IMR-90 (cell line): ENCODE measurements around the gene KCNK7. TPM values are rescaled to one million over a fixed set of nuclear protein-coding genes. Genes with fewer than 3 reads are reported as not detected.

Experiments
- ATAC-seq: fragments of 200-7000 bp; cut with Tn5 transposase; 2 replicates; pipeline ENCODE4 v1.9.1; 2020; ENCODE audit warnings: low read depth, mild to moderate bottlenecking, moderate library complexity
- BruUV-seq: library from RNA; stranded (reverse); fragments of 400-500 nt; replicated peaks from 2 replicates; lab custom pipeline; 2021; lab: Mats Ljungman, UMichigan
- CTCF ChIA-PET: fragments of 300-600 bp; formaldehyde crosslinking; extraction: SDS; loops from one replicate; lab custom pipeline; 2021; ENCODE audit warnings: antibody characterized with exemption; lab: Yijun Ruan, JAX
- POLR2A ChIA-PET: fragments of 300-600 bp; sonication (Branson Sonifier 250); formaldehyde crosslinking; loops from one replicate; lab custom pipeline; 2022; ENCODE audit warnings: antibody characterized with exemption; ENCODE audit not compliant: unreplicated experiment; lab: Charles Lee
- DNase-seq: peaks from one replicate; pipeline ENCODE4 v3.0.0; 2013
- H2AFZ ChIP-seq: replicated peaks from 2 replicates; pipeline ENCODE3; 2013; ENCODE audit warnings: low read length, mild to moderate bottlenecking; ENCODE audit not compliant: poor library complexity
- H2AK5ac ChIP-seq: 2 replicates; pipeline ENCODE4 v1.6.1; 2013; ENCODE audit warnings: low read depth, low read length, inconsistent platforms
- H2AK9ac ChIP-seq: replicated peaks from 2 replicates; pipeline ENCODE3; 2013; ENCODE audit warnings: mild to moderate bottlenecking, low read depth, low read length, moderate library complexity; ENCODE audit not compliant: poor library complexity
- H2BK120ac ChIP-seq: 2 replicates; pipeline ENCODE4 v1.6.1; 2013; ENCODE audit warnings: low read depth, low read length, inconsistent platforms
- H2BK15ac ChIP-seq: 3 replicates; pipeline ENCODE4 v1.6.1; 2013; ENCODE audit warnings: low read depth, low read length, inconsistent platforms
- H2BK20ac ChIP-seq: 2 replicates; pipeline ENCODE4 v1.6.1; 2013; ENCODE audit warnings: low read depth, mild to moderate bottlenecking, inconsistent platforms, low read length, moderate library complexity
- H2BK5ac ChIP-seq: 2 replicates; pipeline ENCODE4 v1.6.1; 2013; ENCODE audit warnings: mild to moderate bottlenecking, low read depth, low read length, inconsistent platforms; ENCODE audit not compliant: poor library complexity, severe bottlenecking
- H3K14ac ChIP-seq: replicated peaks from 2 replicates; pipeline ENCODE4 v1.6.1; 2013; ENCODE audit warnings: low read depth, low read length, inconsistent platforms
- H3K18ac ChIP-seq: 2 replicates; pipeline ENCODE4 v1.6.1; 2013; ENCODE audit warnings: low read depth, low read length, control low read depth
- H3K23ac ChIP-seq: 2 replicates; pipeline ENCODE4 v1.6.1; 2013; ENCODE audit warnings: low read depth, low read length, inconsistent platforms
- H3K27ac ChIP-seq: 2 replicates; pipeline ENCODE4 v1.5.1; 2013; ENCODE audit warnings: mild to moderate bottlenecking, control low read depth, low read length; ENCODE audit not compliant: insufficient read depth
- H3K27me3 ChIP-seq: 2 replicates; pipeline ENCODE4 v1.6.1; 2013; ENCODE audit warnings: low read length; ENCODE audit not compliant: control insufficient read depth, insufficient read depth
- H3K36me3 ChIP-seq: 2 replicates; pipeline ENCODE4 v1.6.1; 2013; ENCODE audit warnings: low read length, mixed read lengths; ENCODE audit not compliant: control insufficient read depth, insufficient read depth
- H3K4ac ChIP-seq: 2 replicates; pipeline ENCODE4 v1.6.1; 2013; ENCODE audit warnings: low read depth, low read length, inconsistent platforms
- H3K4me1 ChIP-seq: 2 replicates; pipeline ENCODE4 v1.6.1; 2013; ENCODE audit warnings: low read length, mixed read lengths; ENCODE audit not compliant: control insufficient read depth, insufficient read depth
- H3K4me2 ChIP-seq: 2 replicates; pipeline ENCODE4 v1.6.1; 2013; ENCODE audit warnings: low read depth, mild to moderate bottlenecking, control low read depth, low read length, moderate library complexity
- H3K4me3 ChIP-seq: 2 replicates; pipeline ENCODE4 v1.5.1; 2013; ENCODE audit warnings: low read depth, mild to moderate bottlenecking, control low read depth, low read length, moderate library complexity; ENCODE audit not compliant: insufficient read depth
- H3K56ac ChIP-seq: 2 replicates; pipeline ENCODE4 v1.6.1; 2013; ENCODE audit warnings: low read length, inconsistent platforms; ENCODE audit not compliant: insufficient read depth; ENCODE audit errors: extremely low read depth
- H3K79me1 ChIP-seq, 2 experiments: 2 replicates each; pipeline ENCODE4 v1.6.1; 2013; ENCODE audit warnings: low read length in 2 of 2, inconsistent platforms in 1 of 2, low read depth in 1 of 2
- H3K9ac ChIP-seq: 2 replicates; pipeline ENCODE4 v1.6.1; 2013; ENCODE audit warnings: low read depth, low read length, control low read depth
- H3K9me1 ChIP-seq: 2 replicates; pipeline ENCODE4 v1.6.1; 2013; ENCODE audit warnings: low read length, inconsistent platforms; ENCODE audit not compliant: insufficient read depth
- H3K9me3 ChIP-seq: 2 replicates; pipeline ENCODE4 v1.6.1; 2013; ENCODE audit warnings: low read length; ENCODE audit not compliant: control insufficient read depth, insufficient read depth
- H4K20me1 ChIP-seq: 2 replicates; pipeline ENCODE4 v1.6.1; 2013; ENCODE audit warnings: low read length, inconsistent platforms; ENCODE audit not compliant: insufficient read depth
- H4K5ac ChIP-seq: 2 replicates; pipeline ENCODE4 v1.6.1; 2013; ENCODE audit warnings: mild to moderate bottlenecking, low read depth, low read length, control low read depth
- H4K8ac ChIP-seq, 2 experiments: 2 replicates each; pipeline ENCODE4 v1.6.1; 2013; ENCODE audit warnings: low read depth in 2 of 2, low read length in 2 of 2, control low read depth in 1 of 2, inconsistent platforms in 1 of 2
- H4K91ac ChIP-seq: 2 replicates; pipeline ENCODE4 v1.6.1; 2013; ENCODE audit warnings: low read depth, low read length, inconsistent platforms; ENCODE audit not compliant: insufficient read depth
- BHLHE40 ChIP-seq: fragments of 150-350 bp; IDR thresholded peaks from 2 replicates; pipeline ENCODE4 v1.6.1; 2016; ENCODE audit warnings: mild to moderate bottlenecking, low read depth, low read length
- CEBPB ChIP-seq: IDR thresholded peaks from 2 replicates; pipeline ENCODE4 v1.6.1; 2012; ENCODE audit warnings: low read depth, low read length, improper control_type of control experiment
- CHD1 ChIP-seq: IDR thresholded peaks from 2 replicates; pipeline ENCODE4 v1.6.1; 2012; ENCODE audit warnings: low read depth, low read length, improper control_type of control experiment
- CTCF ChIP-seq: conservative IDR thresholded peaks from 2 replicates; pipeline ENCODE4 v1.5.1; 2012; ENCODE audit warnings: mild to moderate bottlenecking, low read depth, low read length, improper control_type of control experiment
- FOS ChIP-seq: fragments of 150-350 bp; IDR thresholded peaks from 2 replicates; pipeline ENCODE4 v1.6.1; 2016; ENCODE audit warnings: low read depth, low read length
- MAFK ChIP-seq: IDR thresholded peaks from 2 replicates; pipeline ENCODE4 v1.6.1; 2012; ENCODE audit warnings: low read depth, low read length, improper control_type of control experiment
- MAZ ChIP-seq: IDR thresholded peaks from 2 replicates; pipeline ENCODE4 v1.6.1; 2012; ENCODE audit warnings: low read depth, mild to moderate bottlenecking, low read length, improper control_type of control experiment, moderate library complexity, borderline replicate concordance
- MXI1 ChIP-seq: IDR thresholded peaks from 2 replicates; pipeline ENCODE4 v1.6.1; 2012; ENCODE audit warnings: low read depth, mild to moderate bottlenecking, low read length, moderate library complexity, borderline replicate concordance
- NFE2L2 ChIP-seq: fragments of 150-350 bp; IDR thresholded peaks from 2 replicates; pipeline ENCODE4 v1.6.1; 2016; ENCODE audit warnings: low read depth, mild to moderate bottlenecking, low read length
- POLR2A ChIP-seq: IDR thresholded peaks from 2 replicates; pipeline ENCODE4 v1.6.1; 2012; ENCODE audit warnings: mild to moderate bottlenecking, low read depth, low read length
- RAD21 ChIP-seq: IDR thresholded peaks from 2 replicates; pipeline ENCODE4 v1.6.1; 2012; ENCODE audit warnings: low read length, improper control_type of control experiment
- RCOR1 ChIP-seq: IDR thresholded peaks from 2 replicates; pipeline ENCODE4 v1.6.1; 2012; ENCODE audit warnings: mild to moderate bottlenecking, low read length, improper control_type of control experiment; ENCODE audit not compliant: insufficient replicate concordance
- RFX5 ChIP-seq: IDR thresholded peaks from 2 replicates; pipeline ENCODE4 v1.8.0; 2012; ENCODE audit warnings: low read depth, mild to moderate bottlenecking, low read length, moderate library complexity
- SMC3 ChIP-seq: fragments of 150-350 bp; IDR thresholded peaks from 2 replicates; pipeline ENCODE4 v1.6.1; 2016; ENCODE audit warnings: low read depth, mild to moderate bottlenecking, antibody characterized with exemption, low read length, moderate library complexity
- USF2 ChIP-seq: fragments of 150-350 bp; IDR thresholded peaks from 2 replicates; pipeline ENCODE4 v1.6.1; 2017; ENCODE audit warnings: mild to moderate bottlenecking, antibody characterized with exemption, low read length, low read depth
- WGBS, 2 experiments: methylation state at CpG; one replicate each; pipeline versions ENCODE4 v1.1.5 to v1.1.7; 2013; ENCODE audit warnings: missing lambda C conversion rate in 2 of 2; ENCODE audit not compliant: insufficient read length in 1 of 2; ENCODE audit errors: extremely low coverage in 2 of 2; 5-methylcytosine and 5-hydroxymethylcytosine counted together
- dilution Hi-C: fragments of 300-500 bp; cut with HindIII; formaldehyde crosslinking; loops from one replicate; pipeline ENCODE4 v1.14.3; 2018; ENCODE audit warnings: low sequenced_read_pairs; ENCODE audit not compliant: unreplicated experiment
- in situ Hi-C: fragments of 300-500 bp; cut with MboI; formaldehyde crosslinking; loops from 3 replicates; pipeline ENCODE4 v1.14.3; 2019; ENCODE audit warnings: low sequenced_read_pairs, inconsistent platforms, mixed read lengths
- intact Hi-C: fragments of 100-400 bp; cut with micrococcal nuclease; formaldehyde crosslinking; loops from 2 replicates; pipeline ENCODE4 v1.10.0; 2022
- polyA plus RNA-seq, 3 experiments: library from polyadenylated mRNA; depleted of rRNA; stranded (reverse); fragments of >200 nt; gene quantifications; 2 replicates each; pipeline ENCODE4 v1.2.3, GENCODE V29; 2012; ENCODE audit warnings: low replicate concordance in 1 of 3
- total RNA-seq: library from RNA; depleted of rRNA; stranded (reverse); fragments of >200 nt; gene quantifications from 2 replicates; pipeline ENCODE4 v1.2.3, GENCODE V29; 2012
- TF ChIP-seq, protein P1 (sequence below): fragments of 150-350 bp; IDR thresholded peaks from 2 replicates; pipeline ENCODE4 v1.6.1; 2016; ENCODE audit warnings: low read depth, mild to moderate bottlenecking, low read length, moderate library complexity, borderline replicate concordance

KCNK7 gene
- total and polyA plus RNA-seq, 2 of the 4 experiments (the other 2 are of a cell fraction) = 0.09 TPM; not detected in 1

- Histone ChIP-seq H3K23ac (no peak overlapping the region), H4K8ac (no peak overlapping the region), H3K36me3 (peaks cover 39% of the 10 kb centered on the region; the same call in 1 of the 2 replicates), H3K4me3 (no peak overlapping the region), H2AK5ac (no peak overlapping the region), H4K91ac (no peak overlapping the region), H3K4me1 (peaks cover 17% of the 10 kb centered on the region), H3K4ac (no peak overlapping the region), H2AK9ac (no peak overlapping the region), H3K56ac (no peak overlapping the region), H2BK5ac (no peak overlapping the region), H2BK120ac (no peak overlapping the region), H2BK20ac (no peak overlapping the region), H3K27ac (no peak overlapping the region), H2BK15ac (no peak overlapping the region), H3K14ac (no peak overlapping the region), H3K9ac (no peak overlapping the region), H3K4me2 (no peak overlapping the region), H4K5ac (no peak overlapping the region), H4K20me1 (peaks cover 7% of the 10 kb centered on the region), H3K9me3 (no peaks in the 10 kb centered on the region), H2AFZ (no peak overlapping the region), H3K27me3 (no peaks in the 10 kb centered on the region), H3K18ac (no peak overlapping the region), H3K79me1 (peaks cover 15 to 40% of the 10 kb centered on the region in 2 experiments; a peak in 3 of 4 replicates), H3K9me1 (no peaks in the 10 kb centered on the region; the same call in 1 of the 2 replicates)
- WGBS, 2 experiments = no CpG with 5 or more reads among the region's 8 CpGs
- no TSS peak for BruUV-seq
- dilution Hi-C loops = no loop called here
- in situ Hi-C loops = no loop called here
- TF ChIP-seq CHD1 = no peak
- TF ChIP-seq SMC3 = no peak
- TF ChIP-seq CTCF = no peak
- TF ChIP-seq USF2 = no peak
- no peak for TF ChIP-seq CEBPB
- TF ChIP-seq RFX5 = no peak
- TF ChIP-seq MXI1 = no peak
- TF ChIP-seq MAFK = no peak
- TF ChIP-seq MAZ = no peak
- TF ChIP-seq, protein P1, sequence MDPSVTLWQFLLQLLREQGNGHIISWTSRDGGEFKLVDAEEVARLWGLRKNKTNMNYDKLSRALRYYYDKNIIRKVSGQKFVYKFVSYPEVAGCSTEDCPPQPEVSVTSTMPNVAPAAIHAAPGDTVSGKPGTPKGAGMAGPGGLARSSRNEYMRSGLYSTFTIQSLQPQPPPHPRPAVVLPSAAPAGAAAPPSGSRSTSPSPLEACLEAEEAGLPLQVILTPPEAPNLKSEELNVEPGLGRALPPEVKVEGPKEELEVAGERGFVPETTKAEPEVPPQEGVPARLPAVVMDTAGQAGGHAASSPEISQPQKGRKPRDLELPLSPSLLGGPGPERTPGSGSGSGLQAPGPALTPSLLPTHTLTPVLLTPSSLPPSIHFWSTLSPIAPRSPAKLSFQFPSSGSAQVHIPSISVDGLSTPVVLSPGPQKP = no peak
- no peak for TF ChIP-seq NFE2L2
- no peak for TF ChIP-seq RCOR1
- no peak for TF ChIP-seq POLR2A
- TF ChIP-seq RAD21 = no peak
- TF ChIP-seq BHLHE40 = no peak
- TF ChIP-seq FOS = no peak
- no peak for DNase-seq
- ChIA-PET POLR2A (no interaction called here), CTCF (no interaction called here)
- intact Hi-C loops = no loop called here
- ATAC-seq = no peak
Observed at GRCh38 chr11:65580756-65581155, 14.8 kb downstream of the KCNK7 start.
